COR-L47 (cell line): ENCODE data around the gene HSPA12B.

Source experiments
- DNase-seq: peaks from one replicate; lab custom pipeline; 2025; lab: John Stamatoyannopoulos, UW

Gene HSPA12B

GRCh38 chr20:3732327-3733118, at the start of gene HSPA12B:
TSS of gene HSPA12B (plus strand) at chr20:3732685. CDS start at chr20:3738675, 5,990 bp downstream.
- no peak for DNase-seq

GRCh38 chr20:3685341-3685740, 47.1 kb upstream of the HSPA12B start:
- no peak for DNase-seq

GRCh38 chr20:3686421-3686820, 46.1 kb upstream of the HSPA12B start:
- no peak for DNase-seq

DNA sequence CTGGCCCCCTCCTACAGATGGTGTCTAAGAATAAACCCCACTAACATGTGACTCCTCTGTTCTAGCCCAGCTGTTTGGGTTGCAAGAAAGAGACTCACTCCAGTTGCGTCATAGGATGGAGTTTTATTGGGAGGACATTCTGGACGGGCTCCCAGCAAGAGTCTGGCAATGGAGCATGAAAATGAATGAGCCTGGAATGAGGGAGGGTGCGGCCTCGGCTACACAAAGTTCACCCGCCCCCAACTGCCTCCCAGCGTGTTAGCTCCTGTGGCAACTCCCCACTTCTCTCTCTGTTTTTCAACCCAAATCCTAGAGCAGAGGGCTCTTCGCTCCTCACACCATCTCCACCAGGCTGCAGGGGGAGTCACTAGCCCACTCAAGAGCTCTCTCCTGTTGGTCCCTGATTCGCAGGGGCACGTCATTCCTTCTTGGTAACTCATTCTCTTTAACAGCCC, 45.6 kb upstream of the HSPA12B start:
- no peak for DNase-seq

GRCh38 chr20:3687655-3688054, 44.8 kb upstream of the HSPA12B start:
- no peak for DNase-seq

- DNase-seq: no peak
These were observed 42.5 kb upstream of the HSPA12B start for GRCh38 chr20:3689978-3690377.

DNA sequence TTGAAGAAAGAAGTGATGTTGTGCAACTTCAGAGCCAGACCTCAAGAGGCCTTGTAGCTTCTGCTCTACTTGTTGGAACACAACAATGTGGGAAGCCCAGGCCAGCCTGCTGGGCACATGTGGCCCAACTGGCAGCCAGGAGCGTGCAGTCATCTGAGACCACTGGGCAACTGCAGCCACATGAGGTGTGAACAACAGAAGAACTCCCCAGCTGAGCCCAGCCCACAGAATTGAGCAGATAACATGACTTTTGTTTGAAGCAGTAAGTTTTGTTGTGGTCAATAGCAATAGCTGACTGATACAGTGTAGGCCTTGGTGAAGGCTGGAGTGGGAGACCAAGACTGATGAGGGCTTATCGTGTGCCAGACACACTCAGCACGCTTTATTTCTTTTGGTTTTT, 42.1 kb upstream of the HSPA12B start:
- DNase-seq: no peak

DNA sequence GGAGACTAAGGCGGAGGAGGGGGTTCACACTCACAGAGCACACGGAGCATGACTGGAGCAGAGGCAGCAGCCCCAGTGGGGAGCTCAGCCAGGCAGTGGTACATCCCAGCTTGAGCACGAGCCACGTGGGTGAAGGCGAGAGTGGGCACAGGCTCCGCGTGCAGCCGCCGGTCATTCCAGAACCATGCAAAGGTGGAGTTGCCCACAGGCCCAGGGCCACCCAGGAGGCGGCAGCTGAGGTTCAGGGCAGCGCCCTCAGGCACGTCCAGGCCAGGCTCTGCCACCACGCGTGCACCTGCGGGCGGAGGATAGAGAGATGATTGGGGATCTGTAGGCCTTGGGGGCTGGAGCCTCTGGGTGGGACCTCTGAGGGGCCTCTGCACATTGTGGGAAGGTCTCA, 41.2 kb upstream of the HSPA12B start:
- DNase-seq: no peak

DNA sequence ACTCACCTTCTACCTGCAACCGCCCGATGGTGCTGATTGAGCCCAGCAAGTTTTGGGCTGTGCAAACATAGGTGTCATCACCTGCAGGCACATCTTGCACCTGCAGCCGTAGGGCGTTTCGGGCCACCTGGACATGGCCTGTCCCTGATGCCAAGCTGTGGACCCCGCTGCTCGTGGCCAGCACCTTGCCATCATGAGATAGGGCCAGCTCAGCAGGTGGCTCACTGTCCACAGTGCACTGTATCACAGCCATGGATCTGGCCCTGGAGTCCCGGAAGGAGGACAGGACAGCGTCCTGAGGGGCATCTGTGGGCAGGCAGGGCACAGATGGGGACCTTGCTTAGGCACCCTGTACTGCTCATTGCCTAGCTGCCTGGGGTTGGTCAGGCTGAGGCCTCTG, 40.6 kb upstream of the HSPA12B start:
- DNase-seq: no peak

GRCh38 chr20:3692706-3693294, 39.7 kb upstream of the HSPA12B start:
- no peak for DNase-seq

GRCh38 chr20:3693376-3693775, 39.1 kb upstream of the HSPA12B start:
- DNase-seq: no peak

DNA sequence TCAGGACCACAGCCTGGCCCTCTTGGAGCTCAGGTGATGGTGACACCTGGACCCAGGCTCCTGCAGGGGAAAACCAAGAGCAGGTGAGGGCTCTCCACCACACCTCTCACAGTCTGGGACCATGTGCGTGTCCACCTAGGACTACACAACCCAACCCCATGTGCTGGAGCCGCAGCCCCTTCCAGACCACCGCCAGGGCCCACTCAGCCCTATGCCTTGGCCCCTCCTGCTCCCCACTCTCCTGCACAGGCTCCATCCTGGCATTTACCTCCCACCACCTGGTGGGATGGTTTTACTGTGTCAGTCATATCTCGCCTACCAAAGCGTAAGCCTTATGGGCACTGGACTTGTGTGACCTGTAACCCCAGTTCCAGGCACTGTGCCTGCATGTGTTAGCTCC, 37.6 kb upstream of the HSPA12B start:
- no peak for DNase-seq

GRCh38 chr20:3696200-3696599, 36.3 kb upstream of the HSPA12B start:
- DNase-seq: no peak

DNA sequence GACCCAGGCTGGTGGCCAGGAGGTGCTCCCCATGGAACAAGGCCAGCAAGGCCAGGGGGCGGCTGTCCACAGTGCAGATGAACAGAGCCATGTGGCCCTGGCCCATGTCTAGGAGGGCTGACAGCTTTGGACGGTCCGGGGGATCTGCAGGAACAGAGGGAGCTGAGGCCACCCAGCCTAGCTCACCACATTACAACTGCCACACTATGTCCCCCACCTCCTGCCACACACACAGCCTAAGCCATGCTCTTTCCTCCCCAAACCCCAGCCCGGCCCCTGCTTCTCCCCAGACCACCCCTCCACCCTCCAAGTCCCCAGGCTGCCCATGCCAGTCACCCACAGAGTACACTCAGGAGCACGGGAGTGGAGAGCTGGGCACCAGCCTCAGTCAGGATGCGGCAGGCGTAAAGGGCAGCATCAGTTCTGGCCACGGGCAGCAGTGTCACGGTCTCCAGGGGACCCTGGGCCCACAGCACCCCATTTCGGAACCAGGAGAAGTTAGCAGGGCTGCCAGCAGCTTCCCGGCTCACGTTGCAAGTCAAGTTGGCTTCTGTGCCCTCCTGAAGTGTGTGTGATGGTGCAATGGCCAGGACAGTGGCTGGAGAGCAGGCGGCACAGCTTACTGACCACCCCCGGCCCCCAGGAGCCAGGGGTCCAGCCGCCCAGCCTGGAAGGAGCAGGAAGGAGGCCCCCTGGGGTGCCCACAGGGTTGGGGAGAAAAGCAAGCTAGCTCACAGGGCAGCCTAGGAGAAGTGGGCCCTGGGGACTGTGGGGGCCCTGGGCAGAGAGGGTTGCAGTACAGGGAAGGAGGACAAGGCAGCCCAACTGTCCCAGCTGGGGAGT, 35.5 kb upstream of the HSPA12B start:
- no peak for DNase-seq

GRCh38 chr20:3697588-3698305, 34.7 kb upstream of the HSPA12B start:
- DNase-seq: no peak

DNA sequence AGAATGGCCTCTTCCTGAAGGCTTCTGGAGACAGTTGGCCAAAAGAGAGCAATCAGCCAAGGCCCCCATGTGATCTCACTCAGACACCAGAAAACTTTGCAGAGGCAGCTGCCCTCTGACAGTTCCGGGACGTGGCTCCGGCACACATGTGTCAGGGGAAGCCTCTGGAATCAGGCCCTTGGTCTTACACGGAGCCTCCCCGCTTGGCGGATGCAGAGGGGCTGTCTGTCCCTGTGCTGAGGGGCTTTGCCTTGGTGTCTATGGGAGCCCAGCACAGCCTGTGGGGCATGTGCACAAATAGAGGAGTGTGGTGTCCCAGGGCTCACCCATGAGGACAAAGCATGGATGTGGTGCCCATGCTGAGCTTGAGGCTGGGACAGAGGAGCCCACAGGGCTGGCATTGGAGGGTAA, 33.9 kb upstream of the HSPA12B start:
- DNase-seq: no peak

- DNase-seq: no peak
These were observed 33.4 kb upstream of the HSPA12B start for GRCh38 chr20:3699037-3699436.

GRCh38 chr20:3701061-3701998, 31.2 kb upstream of the HSPA12B start:
- DNase-seq: no peak

DNA sequence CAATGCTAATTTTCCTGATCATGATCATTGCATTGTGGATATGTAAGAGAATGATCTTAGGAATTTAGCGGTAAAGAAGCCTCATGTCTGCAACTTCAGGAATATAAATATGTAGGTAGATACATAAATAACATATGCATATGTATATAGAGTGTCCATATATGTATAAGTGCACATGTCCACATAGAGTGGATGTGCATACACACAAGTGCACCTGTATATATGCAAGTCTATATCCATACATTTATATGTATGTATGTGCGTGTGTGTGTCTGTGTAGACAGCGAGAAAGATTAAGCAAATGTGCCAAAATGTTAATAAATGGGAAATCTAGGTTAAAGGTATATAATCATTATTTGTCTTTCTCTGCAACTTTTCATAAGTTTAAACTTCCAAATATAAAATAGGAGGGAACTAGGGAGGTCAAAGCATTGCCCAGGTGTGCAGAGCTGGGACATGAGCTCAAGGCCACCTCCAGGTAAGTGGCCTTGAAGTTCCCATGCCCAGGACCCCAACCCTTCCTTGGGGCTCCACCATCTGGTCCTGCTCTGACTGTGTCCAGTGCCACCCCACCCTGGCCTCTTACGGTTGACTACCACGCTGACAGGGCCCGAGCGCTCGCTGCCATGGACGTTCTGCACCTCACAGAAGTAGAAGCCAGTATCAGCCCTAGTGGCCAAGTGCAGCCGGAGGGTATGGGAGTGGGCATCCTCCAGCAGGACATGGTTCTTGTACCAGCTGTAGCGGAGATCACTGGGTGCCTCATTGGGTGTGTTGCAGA, 29.7 kb upstream of the HSPA12B start:
- DNase-seq: no peak

DNA sequence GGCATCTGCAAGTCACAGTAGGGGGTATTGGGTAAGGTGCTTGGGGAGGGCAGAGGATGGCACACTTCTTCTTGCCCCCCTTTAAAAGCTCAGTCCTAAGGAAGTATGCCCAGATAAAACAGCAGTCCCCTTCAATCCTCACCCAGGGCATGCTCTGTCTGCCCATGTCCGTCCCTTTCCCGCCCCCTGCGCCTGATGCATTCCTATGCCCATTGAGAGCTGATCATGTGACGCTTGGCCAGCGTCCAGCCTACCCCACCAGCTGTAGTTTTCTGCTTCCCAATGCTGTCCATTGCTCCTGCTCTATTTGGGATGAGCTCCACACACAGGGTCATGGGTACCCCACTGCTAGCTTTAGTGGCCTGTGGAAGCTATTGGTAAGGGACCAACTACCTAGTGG, 28.4 kb upstream of the HSPA12B start:
- no peak for DNase-seq
